Ammon's horn (tissue), 1 donor: ENCODE measurements around the gene GALP.
A peak's percentile ranks its signal among the peaks of the same experiment; 100 is the strongest.
"Not testable (repeated sequence)": the region's sequence is repeated elsewhere in the genome, so short reads cannot be mapped to it uniquely, and the experiment has no call there.

ENCODE experiments used
- DNase-seq: peaks from one replicate; pipeline ENCODE4 v3.0.0-alpha.2; 2016; ENCODE audit warnings: low spot score

The GALP gene

DNA sequence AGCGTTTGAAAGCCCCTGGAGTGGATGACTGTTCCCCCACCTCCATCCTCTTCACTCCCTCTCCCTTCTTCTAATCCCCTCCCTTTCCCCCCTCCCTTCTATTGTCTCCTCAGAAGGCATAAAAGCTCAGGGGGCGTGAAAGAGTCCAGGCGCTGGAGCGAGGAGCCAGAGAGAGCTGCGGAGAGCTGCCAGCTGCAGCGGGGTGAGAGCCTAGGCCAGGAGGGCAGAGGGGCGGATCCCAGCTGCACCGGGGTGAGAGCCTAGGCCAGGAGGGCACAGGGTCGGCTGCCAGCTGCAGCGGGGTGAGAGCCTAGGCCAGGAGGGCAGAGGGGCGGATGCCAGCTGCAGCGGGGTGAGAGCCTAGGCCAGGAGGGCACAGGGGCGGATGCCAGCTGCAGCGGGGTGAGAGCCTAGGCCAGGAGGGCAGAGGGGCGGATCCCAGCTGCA is at the start of gene GALP:
Gene GALP, plus strand, starts transcription at position 148 of the 447 bp plus-strand sequence. CDS start 1,101 bp downstream, outside the sequence.
- not testable (repeated sequence) for DNase-seq

DNA sequence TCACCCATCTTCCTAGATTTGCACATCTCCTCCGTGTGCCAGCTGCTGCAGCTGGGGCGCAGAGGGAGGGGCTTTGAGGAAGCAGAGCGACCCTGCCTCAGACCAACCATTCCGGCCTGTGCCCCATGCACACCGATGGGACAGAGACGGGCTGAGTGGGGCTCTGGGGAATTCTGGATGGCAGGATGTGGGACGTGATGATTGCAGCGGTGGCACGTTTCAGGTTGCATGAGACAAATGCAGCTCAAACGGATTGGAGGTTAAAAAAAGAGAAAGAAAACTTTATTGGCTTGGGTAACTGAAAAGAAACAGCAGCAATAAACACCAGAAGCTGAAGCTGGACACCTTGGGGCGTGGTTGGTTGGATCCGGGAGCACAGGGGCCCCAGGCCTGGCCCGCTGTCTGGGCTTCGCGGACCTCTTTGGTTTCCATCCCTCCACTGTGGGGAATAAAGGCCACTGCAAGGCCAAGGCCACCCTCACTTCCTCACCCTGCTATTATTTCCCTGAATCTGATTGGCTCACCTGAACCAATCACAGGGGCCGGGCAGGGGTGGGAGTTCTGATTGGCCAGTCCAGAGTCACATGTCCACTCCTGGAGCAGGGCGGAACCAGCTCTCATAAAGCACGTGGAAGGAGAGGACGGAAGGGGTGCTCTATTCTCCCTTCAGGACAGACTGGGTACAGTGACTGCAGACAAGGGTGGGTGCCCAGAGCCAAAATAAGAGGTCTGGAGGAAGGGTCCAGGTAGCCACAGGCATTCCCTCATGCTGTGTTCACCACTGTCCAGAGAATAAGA is 48.6 kb upstream of the GALP start:
- no peak for DNase-seq

DNA sequence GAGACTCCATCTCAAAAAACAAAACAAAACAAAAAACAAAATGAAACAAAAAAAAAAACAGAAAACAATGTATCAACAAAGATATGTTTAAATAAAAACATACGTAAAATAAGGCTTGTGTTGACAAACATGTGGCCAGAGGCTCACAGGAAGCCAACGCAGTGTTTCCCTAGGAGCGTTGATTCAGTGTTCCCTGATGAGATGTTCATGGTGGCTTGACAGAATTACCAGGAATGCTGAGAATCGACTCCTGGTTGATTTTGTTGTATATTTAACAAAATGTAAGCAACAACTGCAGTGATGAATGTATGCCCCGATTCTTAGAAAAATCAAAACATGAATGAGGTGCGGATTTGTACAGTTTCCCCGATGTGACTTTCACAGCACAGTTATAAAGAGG is 45.8 kb upstream of the GALP start:
- no peak for DNase-seq

DNA sequence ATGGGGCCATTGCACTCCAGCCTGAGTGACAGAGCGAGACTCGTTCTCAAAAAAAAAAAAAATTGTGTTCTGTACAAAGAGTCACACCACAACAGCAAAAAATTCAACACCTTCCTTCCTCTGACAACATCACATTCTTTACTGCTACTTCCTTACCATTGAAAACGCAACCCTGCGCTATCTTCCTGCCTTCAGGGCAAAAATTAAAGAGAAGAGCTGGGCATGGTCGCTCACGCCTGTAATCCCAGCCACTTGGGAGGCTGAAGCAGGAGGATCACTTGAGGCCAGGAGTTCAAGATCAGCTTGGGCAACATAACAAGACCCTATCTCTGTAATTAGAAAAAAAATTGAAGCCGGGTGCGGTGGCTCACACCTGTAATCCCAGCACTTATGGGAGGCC is 44.2 kb upstream of the GALP start:
- no peak for DNase-seq

DNA sequence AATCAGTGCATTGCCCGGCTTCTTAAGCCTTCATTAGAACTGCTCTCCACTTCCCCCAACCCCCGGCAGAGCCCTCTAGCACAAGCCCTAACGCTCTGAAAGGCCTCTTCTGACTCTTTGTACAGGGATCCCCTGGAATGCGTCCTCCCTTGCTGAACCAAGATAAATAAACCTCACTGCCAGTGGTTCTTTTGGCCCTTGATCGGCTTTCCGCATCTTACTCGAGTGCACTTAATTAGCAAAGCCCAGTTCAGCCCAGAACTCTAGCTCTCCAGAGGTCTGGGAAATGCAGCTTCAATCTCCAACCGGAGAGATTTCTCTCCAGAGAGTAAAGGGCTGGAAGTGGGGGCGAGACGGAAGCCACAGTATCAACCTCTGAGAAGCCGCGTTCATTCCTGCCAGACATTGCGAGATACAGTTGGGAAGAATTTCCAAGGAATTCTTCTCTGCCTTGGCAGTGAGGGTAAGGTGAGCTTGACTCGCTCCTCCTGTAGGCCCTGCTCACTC is 43.4 kb upstream of the GALP start:
- no peak for DNase-seq

DNA sequence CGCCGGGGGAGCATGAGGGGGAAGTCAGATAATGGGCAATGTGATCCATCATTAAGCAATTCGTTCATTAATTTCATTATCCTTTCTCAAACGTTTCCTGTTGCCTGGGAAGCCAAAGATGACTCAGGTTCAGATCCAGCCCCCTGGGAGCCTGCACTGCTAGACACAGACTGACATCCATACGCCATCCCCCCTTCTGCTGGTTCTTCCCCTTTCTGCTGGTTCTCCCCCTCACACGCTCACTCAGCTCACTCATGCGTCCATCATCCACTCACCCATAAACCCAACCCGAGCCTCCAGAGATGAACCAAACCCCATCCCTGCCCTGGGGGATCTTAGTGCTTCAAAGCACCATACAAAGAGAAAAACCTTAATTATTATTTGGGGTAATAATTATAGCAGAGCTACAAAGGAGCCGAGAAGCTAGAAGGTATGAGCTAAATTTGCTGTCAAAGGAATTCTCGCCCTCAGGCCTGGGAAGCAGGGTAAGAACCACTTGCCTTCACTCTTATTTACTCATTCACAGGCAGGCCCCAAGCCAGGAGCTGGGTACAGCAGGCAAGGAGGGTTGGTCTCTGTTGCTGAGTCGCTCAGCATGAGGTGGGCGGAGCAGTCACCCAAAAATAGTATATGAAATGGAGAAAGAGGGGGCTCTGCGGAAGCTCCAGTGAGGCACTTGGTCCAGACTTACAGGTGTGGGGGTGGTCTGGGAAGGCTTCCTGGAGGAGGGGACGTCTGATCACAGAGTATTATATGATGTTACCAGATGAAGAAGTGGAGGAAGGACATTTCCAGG is 41.8 kb upstream of the GALP start:
- DNase-seq: no peak

DNA sequence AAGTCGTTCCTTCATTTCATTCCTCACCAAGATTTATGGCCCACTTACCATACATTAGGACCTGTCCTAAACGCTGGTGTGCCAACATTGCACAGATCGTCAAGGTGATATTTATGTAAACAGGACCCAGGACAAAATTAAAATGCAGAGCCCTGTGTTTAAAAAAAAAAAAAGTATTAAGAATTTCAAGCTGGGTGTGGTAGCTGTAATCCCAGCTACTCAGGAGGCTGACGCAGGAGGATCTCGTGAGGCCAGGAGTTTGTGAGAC is 41.2 kb upstream of the GALP start:
- DNase-seq: no peak

DNA sequence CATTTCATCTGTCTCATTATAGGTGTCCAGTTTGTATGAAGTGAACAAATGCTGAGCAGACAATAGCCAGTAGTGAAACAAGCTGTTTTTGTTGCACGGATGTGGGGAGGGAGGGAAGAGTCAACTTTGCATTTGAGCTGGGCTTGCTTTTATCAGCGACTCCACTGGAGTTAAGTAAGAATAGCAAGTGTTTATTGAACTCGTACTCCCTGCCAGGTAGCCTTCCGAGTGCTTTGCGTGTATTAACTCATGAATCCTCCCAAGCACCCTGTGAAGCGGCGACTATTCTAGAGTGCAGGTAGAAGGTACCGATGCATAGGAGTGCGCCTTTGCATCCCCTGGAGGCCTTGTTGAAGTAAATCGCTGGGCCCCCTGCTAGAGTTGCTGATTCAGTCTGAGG is 39.4 kb upstream of the GALP start:
- DNase-seq: no peak

DNA sequence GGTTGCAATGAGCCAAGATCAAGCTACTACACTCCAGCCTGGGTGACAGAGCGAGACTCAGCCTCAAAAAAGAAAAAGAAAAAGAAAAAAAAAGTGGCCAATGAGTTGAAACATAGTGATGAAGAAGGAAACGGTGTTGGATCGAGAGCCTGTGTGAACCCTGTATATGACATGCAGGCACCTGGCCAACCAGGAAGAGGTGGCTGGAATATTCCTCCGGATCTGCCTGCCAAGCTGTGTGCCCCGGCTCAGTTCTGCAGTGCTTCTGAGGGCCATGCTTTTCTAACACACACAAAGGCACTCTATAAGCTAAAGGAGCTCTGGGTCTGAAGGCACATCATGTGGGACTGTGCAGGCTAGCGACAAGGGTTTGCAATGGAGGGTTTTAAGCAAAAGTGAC is 38.4 kb upstream of the GALP start:
- DNase-seq: no peak

DNA sequence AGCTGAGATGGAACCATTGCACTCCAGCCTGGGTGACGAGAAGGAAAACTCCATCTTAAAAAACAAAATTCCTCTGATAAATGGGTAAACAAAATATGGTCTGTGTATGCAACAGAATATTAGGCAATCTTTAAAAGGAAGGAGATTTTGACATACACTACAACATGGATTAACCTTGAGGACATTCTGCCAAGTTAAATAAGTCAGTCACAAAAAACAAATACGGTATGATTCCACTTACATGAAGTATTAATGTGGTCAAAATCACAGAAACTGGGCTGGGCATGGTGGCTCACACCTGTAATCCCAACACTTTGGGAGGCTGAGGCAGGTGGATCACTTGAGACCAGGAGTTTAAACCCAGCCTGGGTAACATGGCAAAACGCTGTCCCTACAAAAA is 37.7 kb upstream of the GALP start:
- no peak for DNase-seq

DNA sequence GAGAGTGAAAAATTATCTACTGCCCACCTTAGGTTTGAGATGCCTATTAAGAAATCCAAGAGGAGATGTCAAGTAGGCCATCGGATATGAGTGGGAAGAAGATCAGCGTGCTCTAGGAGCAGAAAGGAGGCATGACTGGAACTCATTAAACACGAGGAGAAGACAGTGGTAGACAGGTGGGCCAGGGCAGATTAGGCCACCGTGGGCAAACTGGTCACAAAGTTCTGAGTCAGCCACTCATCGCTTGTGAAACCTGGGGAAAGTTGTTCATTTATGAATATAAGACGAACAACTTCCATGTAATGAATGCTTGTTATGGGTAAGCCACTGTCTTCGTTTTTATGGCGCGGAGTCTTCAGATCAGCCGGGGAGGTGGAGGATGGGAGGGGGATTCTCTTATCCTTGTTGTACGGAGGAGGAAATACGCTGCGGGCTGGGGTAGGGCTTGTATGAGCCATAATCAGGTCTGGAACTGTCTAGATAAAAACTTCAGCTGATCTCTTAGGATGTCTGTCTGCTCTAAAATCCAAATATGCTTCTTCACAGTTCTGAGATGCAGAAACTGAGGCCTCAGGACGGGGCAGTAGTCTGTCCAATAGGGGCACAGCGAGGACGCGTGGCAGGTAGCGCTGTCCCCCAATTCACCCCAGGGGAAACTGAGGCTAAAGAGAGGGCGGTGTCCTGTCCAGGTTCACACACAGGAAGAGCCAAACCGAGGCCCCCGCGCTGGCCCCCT is 35.8 kb upstream of the GALP start:
- no peak for DNase-seq

DNA sequence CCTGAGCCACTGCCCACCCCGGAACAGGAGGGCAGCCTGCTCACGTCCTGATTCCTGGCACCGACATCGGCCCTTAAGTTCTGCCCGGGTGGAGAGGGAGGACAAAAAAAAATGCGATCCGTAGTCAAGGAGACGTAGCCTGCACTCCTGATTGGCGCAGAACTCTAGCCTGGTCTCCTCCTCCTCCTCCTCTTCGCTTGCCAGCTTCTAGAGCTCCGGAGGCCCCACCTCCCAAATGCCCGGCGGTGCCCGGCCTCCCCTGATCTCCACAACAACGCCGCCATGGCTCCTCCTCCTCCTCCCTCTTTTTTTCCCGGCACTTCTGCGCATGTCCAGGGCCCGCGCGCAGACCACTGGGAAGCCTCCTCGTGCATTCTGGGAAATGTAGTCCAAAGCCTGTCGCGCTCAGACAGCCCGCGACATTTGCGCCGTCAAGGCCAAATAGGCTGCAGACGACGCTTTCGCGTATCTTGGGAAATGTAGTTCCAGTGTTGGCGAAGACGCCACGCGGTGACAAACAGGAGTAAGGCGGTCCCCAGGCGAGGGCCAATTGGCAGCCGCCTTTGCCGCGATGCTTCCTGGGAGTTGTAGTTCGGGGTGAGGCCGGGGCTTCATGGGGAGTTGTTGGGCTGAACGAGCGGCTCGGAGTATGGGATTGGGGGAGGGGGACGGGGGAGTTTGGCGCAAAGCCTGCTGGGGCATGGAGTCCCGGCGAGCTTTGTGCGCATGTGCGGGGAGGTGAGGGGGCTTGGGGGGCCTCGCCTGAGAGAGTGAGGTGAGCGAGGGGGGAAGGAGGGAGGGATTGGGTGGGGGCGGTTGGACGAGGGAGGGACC is 35.0 kb upstream of the GALP start, which contains the start of gene ZNF444:
Gene ZNF444, plus strand, starts transcription at position 705 of the 834 bp plus-strand sequence. CDS start 5,625 bp downstream, outside the sequence.
- peak; percentile 100 for DNase-seq

DNA sequence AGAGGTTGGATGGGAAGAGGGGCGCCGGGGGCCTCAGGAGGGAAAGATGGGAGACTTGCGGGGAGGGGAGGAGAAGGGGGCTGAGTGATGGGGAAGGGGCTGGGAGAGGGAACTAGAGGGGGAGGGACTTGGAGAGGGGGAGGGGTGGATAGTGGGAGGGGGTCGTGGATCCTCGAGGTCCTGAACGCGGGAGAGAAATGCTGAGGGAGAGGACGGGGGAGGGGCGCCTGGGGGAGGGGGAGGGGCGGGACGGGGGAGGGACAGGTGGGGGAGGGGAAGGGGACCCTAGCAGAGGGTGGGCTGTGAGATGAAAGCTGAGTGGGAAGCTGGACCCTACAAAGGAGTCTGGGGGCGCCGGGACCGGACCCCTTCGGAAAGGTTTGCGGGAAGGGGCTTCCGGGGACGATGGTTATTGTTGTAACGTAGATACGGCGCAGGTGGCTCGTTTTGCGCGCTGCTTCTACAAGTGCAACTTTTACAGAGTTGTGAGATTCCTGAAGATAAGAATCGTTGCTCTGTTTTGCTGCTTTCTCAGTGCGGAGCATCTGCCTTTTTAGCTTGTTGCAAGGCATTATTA is 34.3 kb upstream of the GALP start:
- no peak for DNase-seq

DNA sequence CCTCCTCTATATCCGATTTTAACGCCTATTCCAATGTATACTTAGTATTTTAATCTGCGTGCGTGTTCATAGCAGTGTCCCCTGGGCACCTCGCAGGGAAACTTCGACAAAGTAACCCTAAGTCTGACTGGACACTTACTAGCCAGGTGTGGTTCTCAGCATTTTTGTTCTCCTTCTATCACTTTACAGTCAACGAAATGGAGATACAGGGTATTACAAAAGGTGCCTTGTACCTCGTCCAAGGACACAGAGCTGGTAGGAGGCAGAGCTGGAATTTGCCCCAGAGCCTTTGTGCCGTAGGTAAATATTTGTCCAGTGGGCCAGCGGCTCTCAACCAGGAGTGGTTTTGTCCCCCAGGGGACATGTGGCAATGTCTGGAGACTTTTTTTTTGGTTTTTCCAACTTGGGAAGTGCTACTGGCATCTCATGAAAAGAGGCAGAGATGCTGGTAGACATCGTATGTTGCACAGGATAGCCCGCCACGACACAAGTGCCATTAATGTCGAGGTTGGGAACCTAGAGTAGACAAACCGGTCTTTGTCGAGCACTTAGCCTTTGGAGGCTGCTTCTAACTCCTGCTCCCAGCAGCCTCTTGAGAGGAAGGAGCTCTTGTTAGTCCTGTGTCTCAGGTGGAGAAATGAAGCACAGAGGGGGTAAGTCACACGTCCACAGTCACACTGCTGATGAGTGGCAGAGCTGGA is 33.6 kb upstream of the GALP start:
- no peak for DNase-seq

DNA sequence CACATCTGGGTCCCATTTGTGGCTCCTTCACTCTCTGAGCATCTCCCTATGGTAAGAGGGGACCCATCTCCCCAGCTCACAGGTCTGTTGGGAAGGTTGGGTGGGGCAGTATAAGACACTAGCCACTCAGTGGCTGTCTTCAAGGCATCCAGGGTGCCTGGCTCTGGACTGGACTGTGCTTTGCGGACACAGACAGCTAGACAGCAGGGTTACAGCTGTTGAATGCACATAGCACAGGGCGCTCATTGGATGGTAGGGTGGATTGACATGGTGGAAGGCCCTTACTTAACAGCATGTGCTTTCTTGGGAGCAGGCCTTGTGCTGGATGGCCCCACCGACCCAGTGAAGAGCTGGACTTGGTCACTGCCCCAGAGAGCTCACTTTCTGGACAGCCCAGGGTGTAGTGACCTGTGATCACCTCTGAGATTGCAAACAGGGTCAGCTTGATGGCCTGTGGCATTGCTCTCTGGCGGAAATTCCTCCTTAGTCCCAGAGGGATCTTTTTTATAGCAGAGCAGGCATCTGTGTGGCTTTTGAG is 32.8 kb upstream of the GALP start:
- no peak for DNase-seq

DNA sequence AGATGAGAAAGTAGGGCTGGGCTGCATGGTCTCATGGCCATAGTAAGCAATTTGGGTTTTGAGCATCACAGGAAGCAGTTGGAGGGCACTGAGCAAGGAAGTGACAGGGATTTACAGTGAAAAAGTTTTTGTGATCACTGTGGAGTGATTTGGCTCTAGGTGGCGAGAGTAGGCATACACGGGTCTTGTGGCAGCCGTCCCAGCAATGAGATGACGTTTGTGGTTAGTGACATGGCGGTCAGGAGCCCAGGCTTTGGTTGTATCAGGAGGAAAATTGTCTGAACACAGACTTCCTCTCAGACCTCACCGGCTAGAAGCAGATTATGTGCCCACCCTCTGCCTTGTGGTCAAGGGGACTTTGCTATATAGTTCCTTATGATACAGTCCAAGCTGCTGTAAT is 31.4 kb upstream of the GALP start:
- DNase-seq: no peak

DNA sequence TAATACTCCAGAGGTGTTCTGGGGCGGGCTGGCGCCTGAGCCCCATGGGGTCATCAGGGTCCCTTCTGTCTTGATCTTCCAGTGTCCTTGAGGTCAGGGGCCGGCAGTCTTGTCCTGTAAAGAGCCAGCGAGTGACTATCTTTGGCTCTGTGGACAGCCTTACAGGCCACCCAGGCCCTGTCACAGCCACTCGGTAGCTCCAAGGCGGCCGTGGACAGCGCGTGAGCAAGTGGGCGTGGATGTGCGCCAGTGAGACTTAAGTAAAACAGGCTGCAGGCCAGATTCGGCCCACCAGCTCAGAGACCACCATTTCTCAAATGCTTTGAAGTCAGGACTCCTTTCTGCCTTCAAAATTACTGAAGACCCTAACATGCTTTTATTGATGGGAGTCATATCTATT is 31.0 kb upstream of the GALP start:
- DNase-seq: no peak

DNA sequence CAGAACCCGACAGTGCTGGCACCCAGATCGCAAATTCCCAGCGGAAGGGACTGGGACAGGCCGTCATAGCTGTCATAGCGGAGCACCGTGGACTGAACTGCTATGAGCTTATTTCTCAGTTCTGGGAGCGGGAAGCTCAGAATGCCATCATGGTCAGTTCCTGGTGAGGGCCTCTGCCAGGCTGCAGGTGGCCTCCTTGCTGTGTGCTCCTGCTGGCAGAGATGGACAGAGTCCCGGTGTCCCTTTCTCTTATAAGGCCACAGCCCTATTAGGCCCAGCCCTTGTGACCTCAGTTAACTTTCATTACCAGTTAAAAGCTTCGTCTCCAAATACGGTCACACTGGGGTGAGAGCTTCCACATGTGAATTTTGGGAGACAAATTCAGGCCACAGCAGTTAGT is 30.1 kb upstream of the GALP start:
- DNase-seq: no peak

DNA sequence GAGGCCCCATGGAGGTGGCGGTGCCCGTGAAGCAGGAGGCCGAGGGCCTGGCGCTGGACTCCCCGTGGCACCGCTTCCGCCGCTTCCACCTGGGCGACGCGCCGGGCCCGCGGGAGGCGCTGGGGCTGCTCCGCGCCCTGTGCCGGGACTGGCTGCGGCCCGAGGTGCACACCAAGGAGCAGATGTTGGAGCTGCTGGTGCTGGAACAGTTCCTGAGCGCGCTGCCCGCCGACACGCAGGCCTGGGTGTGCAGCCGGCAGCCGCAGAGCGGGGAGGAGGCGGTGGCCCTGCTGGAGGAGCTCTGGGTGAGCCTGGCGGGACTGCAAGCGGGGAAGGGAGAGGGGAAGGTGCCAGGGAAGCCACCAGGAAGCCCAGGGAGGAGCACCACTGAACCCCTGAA is 28.9 kb upstream of the GALP start:
- no peak for DNase-seq

DNA sequence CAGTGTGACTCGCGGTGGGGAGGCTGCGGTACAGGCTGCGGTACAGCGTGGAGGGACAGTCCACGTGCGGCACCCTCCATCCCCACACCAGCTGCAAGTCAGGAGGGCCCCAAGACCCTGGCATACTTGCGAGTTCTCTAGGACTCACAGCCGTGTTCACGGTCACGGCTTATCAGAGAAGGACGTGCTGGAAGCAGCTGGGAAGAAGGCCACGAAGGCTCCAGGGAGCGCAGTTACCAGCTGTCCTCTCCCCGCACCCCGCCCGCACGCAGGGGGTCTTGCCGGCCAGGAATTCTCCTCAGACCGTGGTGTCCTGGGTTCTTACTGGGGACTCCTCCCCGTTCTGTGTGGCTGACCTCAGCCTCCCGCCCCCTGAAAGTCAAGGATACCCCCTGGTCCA is 28.5 kb upstream of the GALP start:
- no peak for DNase-seq
